Stomach (tissue), 9 donors: Measurements from ENCODE around the gene CAMSAP3. TPM values are rescaled to one million over a fixed set of nuclear protein-coding genes. Genes with fewer than 3 reads are reported as not detected.
A peak's percentile ranks its signal among the peaks of the same experiment; 100 is the strongest.
"Not testable (repeated sequence)": the region's sequence is repeated elsewhere in the genome, so short reads cannot be mapped to it uniquely, and the experiment has no call there.

ENCODE experiments used
- DNase-seq, 2 donors: peaks; one replicate each; pipeline versions ENCODE4 v3.0.0 to v3.0.0-alpha.2; 2013 to 2019
- H3K27ac ChIP-seq, 5 donors: fragments of 200-600 bp in 4 of 5; sonication (generic) in 4 of 5; one replicate each; pipeline ENCODE4 v1.5.1; 2013 to 2019; ENCODE audit warnings: mild to moderate bottlenecking in 1 of 5, moderate library complexity in 1 of 5
- H3K27me3 ChIP-seq, 3 donors: fragments of 200-600 bp; sonication (generic); one replicate each; pipeline ENCODE4 v1.5.1; 2017 to 2019; ENCODE audit warnings: mixed run types in 1 of 3
- H3K36me3 ChIP-seq, 4 donors: fragments of 200-600 bp; sonication (generic); 1 replicate in 3 of 4; 2 replicates in 1 of 4; pipeline ENCODE4 v1.5.1; 2016 to 2019
- H3K4me1 ChIP-seq, 4 donors: fragments of 200-600 bp; sonication (generic); one replicate each; pipeline ENCODE4 v1.5.1; 2016 to 2019
- H3K4me3 ChIP-seq, 4 donors: fragments of 200-600 bp; sonication (generic) in 3 of 4; one replicate each; pipeline ENCODE4 v1.5.1; 2016 to 2019; ENCODE audit warnings: mild to moderate bottlenecking in 1 of 4
- H3K9me3 ChIP-seq, 4 donors: fragments of 200-600 bp; sonication (generic); one replicate each; pipeline ENCODE4 v1.5.1; 2016 to 2019
- EP300 ChIP-seq: sonication (generic); formaldehyde crosslinking; IDR thresholded peaks from one replicate; pipeline ENCODE4 v1.6.1; 2017; ENCODE audit warnings: antibody characterized with exemption
- POLR2A ChIP-seq, 4 donors: fragments of 450-650 bp; IDR thresholded peaks; one replicate each; pipeline ENCODE4 v1.6.1; 2016; ENCODE audit warnings: antibody characterized with exemption in 4 of 4, control low read depth in 2 of 4, mild to moderate bottlenecking in 1 of 4, moderate library complexity in 1 of 4
- POLR2AphosphoS5 ChIP-seq, 3 donors: sonication (generic); formaldehyde crosslinking; IDR thresholded peaks; one replicate each; pipeline ENCODE4 v1.6.1; 2016; ENCODE audit warnings: antibody characterized with exemption in 3 of 3
- WGBS, 5 donors: extraction: QIAGEN DNeasy Blood & Tissue Kit in 3 of 5; methylation state at CpG; one replicate each; pipeline versions ENCODE4 v1.1.5 to v1.1.7; 2013 to 2018; 5-methylcytosine and 5-hydroxymethylcytosine counted together
- intact Hi-C: fragments of 100-400 bp; cut with DNase I; formaldehyde crosslinking; loops from one replicate; pipeline ENCODE4 v1.15.1; 2023; ENCODE audit warnings: low total_unique reads
- polyA plus RNA-seq, 3 donors: library from polyadenylated mRNA; stranded (reverse); fragments of 200-250 nt; gene quantifications; one replicate each; pipeline ENCODE4 v1.2.3, GENCODE V29; 2013
- total RNA-seq, 5 donors: library from RNA; depleted of rRNA; stranded (reverse); fragments of >200 nt; gene quantifications; one replicate each; pipeline versions ENCODE4 v1.1.0 to v1.2.3, GENCODE V29; 2014 to 2016
- TF ChIP-seq, protein P1 (sequence below), 7 experiments: fragments of 450-650 bp in 4 of 7; fragments of 200-600 bp in 3 of 7; sonication (generic) in 3 of 7; IDR thresholded peaks; one replicate each; pipeline ENCODE4 v1.5.1; 2016 to 2019; ENCODE audit warnings: antibody characterized with exemption in 7 of 7, control low read depth in 2 of 7, mild to moderate bottlenecking in 1 of 7
- donor health status: healthy with polysubstance abuse.
- donor health status: Bipolar disorder and iron deficiency.
- donor health status: healthy.

The CAMSAP3 gene
- total and polyA plus RNA-seq, 8 donors, result 5.5 to 232 (median 32.2) TPM

DNA sequence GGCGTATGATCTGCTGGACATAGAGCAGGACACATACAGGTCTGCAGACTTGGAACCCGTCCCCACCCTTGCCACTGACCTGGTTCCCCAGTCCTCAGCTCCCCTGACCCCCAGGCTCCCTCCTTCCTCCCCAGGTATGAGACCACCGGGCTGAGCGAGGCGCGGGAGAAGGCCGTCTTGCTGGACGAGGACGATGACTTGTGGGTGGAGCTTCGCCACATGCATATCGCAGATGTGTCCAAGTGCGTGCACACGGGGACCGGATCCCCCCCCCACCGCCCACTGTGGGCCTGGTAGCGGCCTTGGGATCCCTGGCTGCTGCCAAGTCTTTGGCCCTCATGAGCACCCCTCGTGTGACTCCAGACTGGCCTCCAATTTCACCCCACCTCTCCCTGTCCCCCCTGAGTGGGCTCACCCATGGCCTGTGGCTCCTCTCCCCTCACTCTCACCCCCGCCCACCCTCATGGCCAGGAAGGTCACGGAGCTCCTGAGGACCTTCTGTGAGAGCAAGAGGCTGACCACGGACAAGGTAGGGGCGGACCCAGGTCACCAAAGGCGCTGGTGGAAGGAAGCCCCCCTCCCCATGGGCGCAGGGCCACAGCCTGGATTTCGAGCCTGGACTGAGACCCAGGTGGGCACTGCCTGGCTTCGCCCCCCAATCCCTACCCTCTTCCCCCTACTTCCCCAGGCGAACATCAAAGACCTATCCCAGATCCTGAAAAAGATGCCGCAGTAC is 46.8 kb downstream of the CAMSAP3 start:
- Histone ChIP-seq H3K4me3 (no peak overlapping the region), H3K9me3 (no peaks in the 10 kb centered on the region), H3K27ac (no peak overlapping the region), H3K4me1 (peaks cover 0 to 45% (median 20%) of the 10 kb centered on the region in 4 donors), H3K36me3 (peaks cover 0 to 75% (median 47%) of the 10 kb centered on the region in 4 donors), H3K27me3 (peaks cover 0 to 63% (median 2%) of the 10 kb centered on the region in 3 donors)
- intact Hi-C loops, result no loop called here
- DNase-seq, result no peak
- no peak for TF ChIP-seq EP300
- no peak for TF ChIP-seq POLR2AphosphoS5 (IDR thresholded peaks at IDR 0.05)
- TF ChIP-seq, protein P1, sequence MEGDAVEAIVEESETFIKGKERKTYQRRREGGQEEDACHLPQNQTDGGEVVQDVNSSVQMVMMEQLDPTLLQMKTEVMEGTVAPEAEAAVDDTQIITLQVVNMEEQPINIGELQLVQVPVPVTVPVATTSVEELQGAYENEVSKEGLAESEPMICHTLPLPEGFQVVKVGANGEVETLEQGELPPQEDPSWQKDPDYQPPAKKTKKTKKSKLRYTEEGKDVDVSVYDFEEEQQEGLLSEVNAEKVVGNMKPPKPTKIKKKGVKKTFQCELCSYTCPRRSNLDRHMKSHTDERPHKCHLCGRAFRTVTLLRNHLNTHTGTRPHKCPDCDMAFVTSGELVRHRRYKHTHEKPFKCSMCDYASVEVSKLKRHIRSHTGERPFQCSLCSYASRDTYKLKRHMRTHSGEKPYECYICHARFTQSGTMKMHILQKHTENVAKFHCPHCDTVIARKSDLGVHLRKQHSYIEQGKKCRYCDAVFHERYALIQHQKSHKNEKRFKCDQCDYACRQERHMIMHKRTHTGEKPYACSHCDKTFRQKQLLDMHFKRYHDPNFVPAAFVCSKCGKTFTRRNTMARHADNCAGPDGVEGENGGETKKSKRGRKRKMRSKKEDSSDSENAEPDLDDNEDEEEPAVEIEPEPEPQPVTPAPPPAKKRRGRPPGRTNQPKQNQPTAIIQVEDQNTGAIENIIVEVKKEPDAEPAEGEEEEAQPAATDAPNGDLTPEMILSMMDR (IDR thresholded peaks at IDR 0.05), result no peak
- TF ChIP-seq POLR2A (IDR thresholded peaks at IDR 0.05), result no peak
- 88 to 95% (median 92%) methylated on average over 25 to 27 of the region's 27 CpGs for WGBS, 5 donors

DNA sequence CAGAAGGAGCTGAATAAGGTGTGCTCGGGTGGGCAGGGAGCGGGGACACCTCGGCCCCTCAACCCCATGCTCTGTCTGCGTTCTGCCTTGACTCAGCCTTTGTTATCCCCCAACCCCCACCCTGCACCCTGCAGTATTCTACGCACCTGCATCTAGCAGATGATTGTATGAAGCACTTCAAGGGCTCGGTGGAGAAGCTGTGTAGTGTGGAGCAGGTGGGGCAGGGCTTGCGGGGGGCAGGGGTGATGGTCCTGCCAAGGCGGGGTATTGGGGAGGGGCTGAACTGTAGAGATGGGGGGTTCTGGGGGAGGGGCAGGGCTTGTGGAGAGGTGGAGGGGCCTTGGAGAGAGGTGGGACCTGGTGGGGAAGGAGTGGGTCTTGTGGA is 47.4 kb downstream of the CAMSAP3 start:
- no peak for DNase-seq

DNA sequence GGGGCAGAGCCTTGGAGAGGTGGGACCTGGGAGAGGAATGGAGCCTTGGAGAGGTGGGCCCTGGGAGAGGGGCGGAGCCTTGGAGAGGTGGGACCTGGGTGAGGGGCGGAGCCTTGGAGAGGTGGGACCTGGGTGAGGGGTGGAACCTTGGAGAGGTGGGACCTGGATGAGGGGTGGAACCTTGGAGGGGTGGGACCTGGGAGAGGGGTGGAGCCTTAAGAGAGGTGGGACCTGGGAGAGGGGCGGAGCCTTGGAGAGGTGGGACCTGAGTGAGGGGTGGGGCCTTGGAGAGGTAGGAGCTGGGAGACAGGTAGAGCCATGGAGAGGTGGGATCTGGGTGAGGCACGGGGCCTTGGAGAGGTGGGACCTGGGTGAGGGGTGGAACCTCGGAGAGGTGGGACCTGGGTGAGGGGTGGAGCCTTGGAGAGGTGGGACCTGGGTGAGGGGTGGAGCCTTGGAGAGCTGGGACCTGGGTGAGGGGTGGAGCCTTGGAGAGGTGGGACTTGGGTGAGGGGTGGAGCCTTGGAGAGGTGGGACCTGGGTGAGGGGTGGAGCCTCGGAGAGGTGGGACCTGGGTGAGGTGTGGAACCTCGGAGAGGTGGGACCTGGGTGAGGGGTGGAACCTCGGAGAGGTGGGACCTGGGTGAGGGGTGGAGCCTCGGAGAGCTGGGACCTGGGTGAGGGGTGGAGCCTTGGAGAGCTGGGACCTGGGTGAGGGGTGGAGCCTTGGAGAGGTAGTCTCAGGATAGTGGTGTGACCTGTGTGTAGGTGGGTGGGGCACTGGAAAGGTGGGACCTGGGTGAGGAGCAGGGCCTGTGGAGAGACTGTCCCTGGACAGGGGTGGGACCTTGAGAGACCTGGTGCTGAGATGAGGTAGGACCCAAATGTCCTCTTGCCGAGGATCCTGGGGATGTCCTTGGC is 48.2 kb downstream of the CAMSAP3 start:
- H3K27ac ChIP-seq, intact Hi-C loops, H3K4me3 ChIP-seq, H3K9me3 ChIP-seq: not testable (repeated sequence)
- peaks cover 0 to 71% (median 50%) of the 10 kb centered on the region in 4 donors for H3K36me3 ChIP-seq
- H3K27me3 ChIP-seq, result peaks cover 0 to 48% (median 0%) of the 10 kb centered on the region in 3 donors
- WGBS, 5 donors, result 46 to 82% (median 71%) methylated on average over 9 to 10 of the region's 10 CpGs
- DNase-seq, result peak; percentile 44 to 49
- peaks cover 0 to 31% (median 7%) of the 10 kb centered on the region in 4 donors for H3K4me1 ChIP-seq

More for the DNA sequence above, 47.4 kb downstream of the CAMSAP3 start:
- TF ChIP-seq, protein P1 (IDR thresholded peaks at IDR 0.05), result no peak
- TF ChIP-seq POLR2A (IDR thresholded peaks at IDR 0.05) (no peak), POLR2AphosphoS5 (IDR thresholded peaks at IDR 0.05) (no peak)
- H3K9me3 ChIP-seq, result no peaks in the 10 kb centered on the region
- peaks cover 0 to 57% (median 0%) of the 10 kb centered on the region in 3 donors for H3K27me3 ChIP-seq
- intact Hi-C loops, result no loop called here
- no peak overlapping the region for H3K4me3 ChIP-seq
- H3K36me3 ChIP-seq, result peaks cover 0 to 78% (median 50%) of the 10 kb centered on the region in 4 donors
- 94 to 96% (median 95%) methylated on average over 8 of the region's 8 CpGs for WGBS, 5 donors
- H3K4me1 ChIP-seq, result peaks cover 0 to 39% (median 15%) of the 10 kb centered on the region in 4 donors
- H3K27ac ChIP-seq, result no peak overlapping the region

DNA sequence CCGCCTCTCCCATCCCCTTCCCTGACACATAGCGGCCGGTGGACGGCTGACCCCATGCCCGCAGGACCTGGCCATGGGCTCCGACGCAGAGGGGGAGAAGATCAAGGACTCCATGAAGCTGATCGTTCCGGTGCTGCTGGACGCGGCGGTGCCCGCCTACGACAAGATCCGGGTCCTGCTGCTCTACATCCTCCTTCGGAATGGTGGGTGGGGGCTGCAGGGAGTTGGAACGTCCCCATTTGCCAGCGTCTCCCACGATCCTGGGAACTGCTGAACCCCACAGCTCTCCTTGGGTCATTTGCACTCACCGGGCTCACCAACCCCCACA is 48.9 kb downstream of the CAMSAP3 start:
- TF ChIP-seq EP300 (no peak), POLR2AphosphoS5 (IDR thresholded peaks at IDR 0.05) (no peak), POLR2A (IDR thresholded peaks at IDR 0.05) (no peak)
- TF ChIP-seq, protein P1 (IDR thresholded peaks at IDR 0.05), result no peak
- Histone ChIP-seq H3K27me3 (peaks cover 0 to 42% (median 0%) of the 10 kb centered on the region in 3 donors), H3K9me3 (no peaks in the 10 kb centered on the region), H3K36me3 (peaks cover 0 to 65% (median 50%) of the 10 kb centered on the region in 4 donors), H3K4me1 (peaks cover 0 to 24% (median 2%) of the 10 kb centered on the region in 4 donors), H3K27ac (no peak overlapping the region), H3K4me3 (no peak overlapping the region)
- no peak for DNase-seq
- 89 to 97% (median 93%) methylated on average over 6 to 20 of the region's 20 CpGs for WGBS, 5 donors
- intact Hi-C loops, result no loop called here
